Hippocampal formation (tissue), 2 donors: ENCODE measurements around the gene THRB.
"Not testable (repeated sequence)": the region's sequence is repeated elsewhere in the genome, so short reads cannot be mapped to it uniquely, and the experiment has no call there.

ENCODE experiments used
- DNase-seq, 2 donors: peaks; one replicate each; lab custom pipeline; 2025; lab: John Stamatoyannopoulos, UW

Gene THRB

GRCh38 chr3:24401811-24402185, 92.9 kb downstream of the THRB start:
- no peak for DNase-seq

GRCh38 chr3:24401090-24401810, 93.4 kb downstream of the THRB start:
- DNase-seq: no peak

- DNase-seq: no peak
Measured at GRCh38 chr3:24400450-24400849, 94.2 kb downstream of the THRB start.

DNA sequence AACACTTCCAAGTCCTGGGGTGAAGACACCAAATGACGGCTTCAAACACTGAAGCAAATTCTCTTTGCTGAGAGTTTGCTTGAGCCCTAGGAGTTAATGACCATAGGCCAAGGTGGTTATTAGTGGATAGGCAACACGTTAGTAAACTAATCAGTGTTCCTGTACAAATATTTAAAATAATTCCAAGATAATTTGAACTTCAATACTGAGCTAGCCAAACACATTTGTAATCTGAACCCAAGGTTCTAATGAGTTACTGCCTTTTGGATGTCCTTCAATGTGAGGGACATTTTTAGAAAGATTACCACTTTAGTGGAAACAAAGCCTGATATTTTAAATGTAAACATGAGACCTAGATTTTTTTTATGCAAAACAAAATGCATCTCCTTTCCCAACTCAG, 94.6 kb downstream of the THRB start:
- no peak for DNase-seq

GRCh38 chr3:24399614-24400013, 95.0 kb downstream of the THRB start:
- DNase-seq: no peak

- not testable (repeated sequence) for DNase-seq
Measured at GRCh38 chr3:24398712-24399111, 95.9 kb downstream of the THRB start.

- no peak for DNase-seq
Measured at GRCh38 chr3:24396338-24396737, 98.3 kb downstream of the THRB start.

- no peak for DNase-seq
Measured at GRCh38 chr3:24394754-24395153, 99.9 kb downstream of the THRB start.

DNA sequence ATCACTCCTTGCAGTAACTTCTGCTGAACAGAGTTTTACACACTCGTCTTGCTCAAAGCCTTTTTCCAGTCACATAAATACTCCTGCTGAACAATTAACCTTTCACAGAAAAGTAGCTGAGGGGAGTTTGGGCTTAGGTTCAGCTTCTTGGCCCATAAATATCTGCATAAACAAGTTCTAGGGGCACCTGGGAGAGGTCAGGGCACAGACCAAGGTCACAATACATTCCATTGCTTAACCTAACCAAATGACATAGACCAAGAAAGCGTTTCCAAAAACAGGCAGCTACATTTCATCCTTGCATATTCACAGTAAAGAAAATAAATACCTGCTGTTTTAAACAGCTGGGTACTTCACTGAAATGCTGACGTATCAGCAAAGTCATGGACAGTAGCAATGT, 101.3 kb downstream of the THRB start:
- no peak for DNase-seq

GRCh38 chr3:24390169-24391130, 104.2 kb downstream of the THRB start:
- DNase-seq: no peak

DNA sequence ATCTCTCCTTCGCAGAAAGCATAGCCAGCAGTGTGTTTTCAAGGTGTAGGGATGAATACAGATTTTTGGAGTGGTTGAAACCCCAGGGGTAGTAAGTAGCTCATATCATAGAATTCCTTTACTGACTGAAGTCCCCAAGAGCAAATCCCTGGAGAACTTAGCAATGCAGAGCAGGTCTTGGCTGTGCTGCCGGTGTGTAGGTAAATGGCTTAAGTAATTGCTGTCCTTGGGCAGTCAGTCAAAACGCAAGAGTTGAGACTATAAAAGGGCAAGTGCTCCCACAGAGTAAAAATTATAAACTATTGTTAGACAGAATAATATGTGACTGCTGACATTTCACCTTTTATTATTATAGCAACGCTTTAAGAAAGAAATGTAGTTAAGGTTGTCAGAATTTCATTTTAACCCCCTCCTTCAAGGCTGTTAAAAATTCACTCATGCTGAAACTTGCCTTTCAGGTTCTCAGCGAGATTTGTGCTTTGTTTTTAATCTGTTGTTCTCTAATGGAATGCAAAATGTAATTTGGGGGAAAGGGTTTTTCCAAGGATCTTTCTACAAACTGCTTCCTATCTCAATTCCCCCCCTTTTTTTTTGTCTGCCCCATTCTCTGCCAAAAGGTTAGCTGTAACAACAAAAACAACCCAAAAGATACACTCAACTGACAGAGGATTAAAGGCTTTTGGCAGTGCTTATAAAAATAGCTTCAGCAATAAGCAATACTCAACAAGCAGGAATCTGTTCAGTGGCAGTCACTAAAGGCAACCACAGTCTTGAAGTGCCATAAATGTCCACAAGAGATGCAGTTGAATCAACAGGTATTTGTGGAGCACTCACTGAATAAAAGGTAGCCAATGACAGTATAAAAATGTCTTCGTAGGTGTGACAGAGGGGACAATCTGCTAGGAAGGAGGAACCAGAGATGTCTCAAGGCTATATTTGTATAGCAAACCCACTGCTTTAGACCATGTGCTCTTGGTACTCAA, 105.3 kb downstream of the THRB start:
- DNase-seq: no peak

GRCh38 chr3:24388611-24389010, 106.0 kb downstream of the THRB start:
- no peak for DNase-seq

DNA sequence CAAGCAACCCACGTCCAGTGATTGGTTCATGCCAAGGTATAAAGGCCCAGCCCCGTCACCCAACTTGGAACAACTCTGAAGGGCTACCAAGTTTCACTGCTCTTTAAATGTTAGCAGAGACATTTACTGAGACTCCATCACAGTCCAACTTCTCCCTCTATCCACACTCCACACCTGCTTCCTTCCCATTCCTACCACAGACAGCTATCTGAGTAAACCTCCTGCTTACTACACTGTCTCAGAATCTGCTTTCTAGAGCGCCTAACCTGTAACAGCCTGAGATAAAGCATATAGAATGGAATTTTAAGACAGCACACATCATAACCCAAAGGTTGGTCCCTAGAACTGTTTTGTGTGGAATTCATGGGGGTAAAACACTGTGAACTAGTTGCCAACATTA, 106.5 kb downstream of the THRB start:
- DNase-seq: no peak

- no peak for DNase-seq
Measured at GRCh38 chr3:24387493-24387892, 107.2 kb downstream of the THRB start.

DNA sequence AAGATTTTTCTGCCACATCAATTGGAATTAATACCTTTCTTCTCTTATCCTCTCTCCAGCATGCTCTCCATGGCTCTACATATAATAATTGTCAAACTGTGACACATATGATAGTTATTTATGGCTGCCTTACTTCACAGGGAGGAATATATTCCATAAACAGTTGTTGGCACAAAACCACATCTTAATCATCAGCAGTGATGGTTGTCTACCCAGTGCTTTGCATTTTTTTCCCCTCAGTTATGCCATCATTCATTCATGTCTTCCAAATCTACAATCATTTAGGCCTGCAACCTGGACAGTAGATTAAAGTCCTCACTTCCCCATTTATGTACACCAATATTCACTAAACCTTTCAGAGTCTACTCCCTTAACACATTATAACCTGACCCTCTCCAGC, 107.7 kb downstream of the THRB start:
- DNase-seq: no peak

- no peak for DNase-seq
Measured at GRCh38 chr3:24386458-24386857, 108.2 kb downstream of the THRB start.

DNA sequence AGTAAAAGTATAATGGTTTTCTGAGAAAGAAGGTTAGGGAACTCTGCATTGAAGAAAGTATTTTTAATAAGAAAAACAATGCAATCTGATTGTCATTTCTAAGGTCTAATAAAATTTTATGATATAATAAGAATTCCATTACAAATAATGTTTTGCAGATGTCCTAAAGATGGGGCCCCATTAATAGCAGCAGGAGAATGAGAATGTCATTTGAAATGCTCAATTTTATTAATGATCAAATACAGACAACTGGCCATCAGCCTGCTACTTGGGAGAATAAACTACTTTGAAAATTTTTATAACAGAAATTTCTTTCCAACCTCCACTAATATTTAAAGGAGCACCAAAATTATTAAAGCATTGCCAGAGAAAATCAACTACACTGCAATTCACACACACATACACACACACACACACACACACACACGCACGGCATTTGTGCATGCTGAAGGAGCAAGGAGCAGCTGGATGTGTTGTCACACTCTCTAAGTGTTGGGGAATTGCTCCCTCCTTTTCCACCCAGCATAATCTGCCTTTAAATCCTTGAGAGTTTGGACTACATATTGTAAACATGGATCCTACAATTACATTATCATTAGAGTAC, 109.5 kb downstream of the THRB start:
- DNase-seq: no peak

DNA sequence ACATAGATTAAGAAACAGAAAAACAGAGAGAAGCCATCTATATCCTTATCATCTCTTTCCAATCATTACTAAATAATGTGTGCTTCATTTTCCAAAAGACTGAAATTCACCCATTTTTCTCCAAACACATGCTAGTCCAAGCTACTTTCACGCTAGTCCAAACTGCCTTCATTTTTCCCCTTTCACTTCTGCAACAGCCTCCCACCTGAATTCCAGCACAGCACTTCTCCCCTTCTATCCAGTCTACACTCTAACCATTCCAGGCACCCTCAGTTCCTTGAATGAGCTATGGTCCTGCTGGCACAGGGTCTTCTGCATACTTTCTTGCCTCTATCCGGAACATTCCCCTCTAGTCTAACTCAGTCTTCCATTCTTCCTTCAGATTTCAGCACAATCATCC, 112.0 kb downstream of the THRB start:
- DNase-seq: no peak

DNA sequence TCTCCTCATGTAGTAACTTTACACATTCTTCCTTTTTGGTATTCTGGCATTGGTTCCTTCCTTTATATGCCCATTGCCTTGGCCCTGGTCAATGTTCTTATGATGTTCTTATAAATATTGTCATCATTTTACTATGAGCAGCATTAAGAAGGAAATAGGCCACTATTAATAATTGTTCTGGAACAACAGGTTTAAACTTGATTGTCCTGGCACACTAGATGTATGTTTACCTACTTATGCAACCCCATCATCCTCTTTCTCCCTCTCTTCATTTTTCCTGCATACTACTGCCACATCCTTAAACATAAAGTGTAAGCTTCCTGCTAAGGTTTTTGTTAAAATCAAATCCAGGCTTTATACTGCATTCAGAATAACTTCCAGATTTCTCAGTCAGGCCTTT, 114.7 kb downstream of the THRB start:
- no peak for DNase-seq

DNA sequence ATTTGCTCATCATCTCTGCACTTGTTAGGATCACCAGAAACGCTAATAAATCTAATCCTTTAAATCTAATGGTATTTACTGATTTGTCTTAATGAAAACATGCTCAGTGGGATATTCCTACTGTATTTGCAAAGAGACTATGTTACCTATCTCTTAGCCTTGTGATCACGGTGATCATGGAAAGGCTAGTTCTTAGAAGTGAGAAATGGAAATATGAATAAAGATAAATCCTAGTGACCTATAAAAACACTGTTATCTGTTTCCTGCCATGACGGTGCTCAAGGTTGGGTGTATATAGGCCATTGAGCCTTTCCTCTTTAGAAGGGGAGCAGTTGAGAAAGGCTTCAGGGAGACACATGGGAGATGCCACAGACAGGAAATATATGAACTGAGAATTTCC, 116.3 kb downstream of the THRB start:
- DNase-seq: no peak

DNA sequence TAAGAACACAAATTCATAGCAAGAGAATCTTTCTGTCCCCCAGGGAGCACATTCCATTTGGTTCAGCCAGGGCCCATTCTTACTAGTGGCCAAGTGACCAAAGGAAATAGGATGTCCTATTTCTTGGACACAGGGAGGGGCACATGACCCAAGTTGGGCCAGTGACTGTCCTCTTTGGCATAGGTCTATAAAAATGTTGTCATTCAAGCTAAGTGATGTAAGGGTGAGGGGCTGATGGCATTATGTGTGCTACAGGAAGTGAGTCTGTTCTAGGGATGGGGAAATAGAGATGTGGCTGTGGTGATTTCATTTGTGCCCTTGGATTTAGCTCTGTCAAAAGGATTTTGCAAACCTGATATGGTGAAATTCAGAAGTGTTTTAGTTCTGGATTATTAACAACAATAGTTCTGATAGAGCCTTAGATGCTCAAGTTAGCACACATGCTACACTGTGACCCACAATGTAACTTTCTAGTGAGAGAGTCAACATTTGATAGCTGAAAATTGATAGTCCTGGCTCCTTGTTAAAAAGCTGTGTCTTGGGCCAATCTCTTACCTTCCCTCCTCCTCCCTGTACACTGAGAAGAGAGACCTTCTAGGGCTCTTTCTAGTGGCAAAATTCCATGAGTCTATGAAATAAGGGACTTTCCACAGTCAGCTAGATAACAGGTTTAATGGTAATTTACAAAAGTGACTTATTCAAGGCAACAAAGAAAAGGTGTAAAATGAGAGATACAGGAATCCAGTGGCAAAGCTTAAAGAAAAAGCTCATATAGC, 117.2 kb downstream of the THRB start:
- no peak for DNase-seq
